C4-2B (cell line): ENCODE results near the gene NBR1.
"Not testable (repeated sequence)": the region's sequence is repeated elsewhere in the genome, so short reads cannot be mapped to it uniquely, and the experiment has no call there.

Source experiments
- ZFX ChIP-seq: fragments of 450-650 bp; IDR thresholded peaks from 2 replicates; pipeline ENCODE4 v1.6.1; 2017
- TF ChIP-seq, protein P1 (sequence below): fragments of 450-650 bp; conservative IDR thresholded peaks from 2 replicates; pipeline ENCODE4 v1.5.1; 2017; ENCODE audit warnings: mild to moderate bottlenecking

DNA sequence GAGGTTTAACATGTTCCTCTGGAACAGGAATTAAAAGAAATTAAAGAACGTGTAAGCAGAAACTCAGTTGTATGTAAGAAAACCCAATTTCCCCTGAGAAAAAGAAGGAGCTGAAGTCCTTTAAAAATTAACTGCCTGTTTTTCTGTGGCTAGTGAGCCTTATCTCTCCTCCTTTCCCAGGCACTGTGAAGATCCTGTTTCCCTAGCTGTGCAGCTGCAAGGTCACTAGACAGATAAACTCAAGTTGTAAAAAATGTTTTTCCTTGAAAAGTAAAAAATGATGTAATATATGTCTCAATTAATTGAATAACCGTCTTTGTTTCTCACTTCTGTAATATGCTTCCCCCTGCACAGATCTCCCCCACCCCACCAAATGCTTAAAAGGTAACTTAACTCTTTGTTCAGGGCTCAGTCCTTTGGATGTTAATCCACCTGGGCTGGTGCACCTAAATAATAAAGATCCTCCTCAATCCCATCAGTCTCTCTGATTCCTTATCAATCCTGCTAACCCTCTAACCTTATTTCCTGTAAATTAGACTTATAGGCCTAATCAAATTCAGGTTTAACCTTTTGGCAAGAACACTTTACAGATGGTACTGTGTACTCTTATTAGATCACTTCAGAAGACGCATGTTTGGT is 17.7 kb upstream of the NBR1 start:
- TF ChIP-seq, protein P1, sequence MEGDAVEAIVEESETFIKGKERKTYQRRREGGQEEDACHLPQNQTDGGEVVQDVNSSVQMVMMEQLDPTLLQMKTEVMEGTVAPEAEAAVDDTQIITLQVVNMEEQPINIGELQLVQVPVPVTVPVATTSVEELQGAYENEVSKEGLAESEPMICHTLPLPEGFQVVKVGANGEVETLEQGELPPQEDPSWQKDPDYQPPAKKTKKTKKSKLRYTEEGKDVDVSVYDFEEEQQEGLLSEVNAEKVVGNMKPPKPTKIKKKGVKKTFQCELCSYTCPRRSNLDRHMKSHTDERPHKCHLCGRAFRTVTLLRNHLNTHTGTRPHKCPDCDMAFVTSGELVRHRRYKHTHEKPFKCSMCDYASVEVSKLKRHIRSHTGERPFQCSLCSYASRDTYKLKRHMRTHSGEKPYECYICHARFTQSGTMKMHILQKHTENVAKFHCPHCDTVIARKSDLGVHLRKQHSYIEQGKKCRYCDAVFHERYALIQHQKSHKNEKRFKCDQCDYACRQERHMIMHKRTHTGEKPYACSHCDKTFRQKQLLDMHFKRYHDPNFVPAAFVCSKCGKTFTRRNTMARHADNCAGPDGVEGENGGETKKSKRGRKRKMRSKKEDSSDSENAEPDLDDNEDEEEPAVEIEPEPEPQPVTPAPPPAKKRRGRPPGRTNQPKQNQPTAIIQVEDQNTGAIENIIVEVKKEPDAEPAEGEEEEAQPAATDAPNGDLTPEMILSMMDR, result not testable (repeated sequence)
- TF ChIP-seq ZFX, result not testable (repeated sequence)
